ENCODE results near the gene FCRLB.
"Not testable (repeated sequence)": the region's sequence is repeated elsewhere in the genome, so short reads cannot be mapped to it uniquely, and the experiment has no call there.

The FCRLB gene

DNA sequence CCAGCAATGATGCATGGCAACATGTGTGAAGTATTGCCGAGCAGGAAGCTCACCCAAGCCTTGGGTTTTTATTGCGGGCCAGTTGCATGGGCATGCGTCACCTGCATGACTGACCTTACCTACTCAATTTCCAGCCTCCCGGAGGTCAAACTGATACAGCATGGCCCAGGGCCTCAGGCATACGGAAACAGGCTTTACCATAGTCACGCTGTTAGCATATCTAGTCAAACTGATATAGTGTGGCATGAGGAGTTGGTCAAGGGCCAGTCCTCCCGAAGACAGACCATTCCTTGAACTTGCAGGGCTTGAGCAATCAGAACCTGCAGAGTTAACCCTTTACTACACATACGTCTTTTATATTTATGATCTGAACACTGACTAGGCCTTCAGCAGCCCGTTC lies 21.9 kb downstream of the FCRLB start:
- DNase-seq = no peak

DNA sequence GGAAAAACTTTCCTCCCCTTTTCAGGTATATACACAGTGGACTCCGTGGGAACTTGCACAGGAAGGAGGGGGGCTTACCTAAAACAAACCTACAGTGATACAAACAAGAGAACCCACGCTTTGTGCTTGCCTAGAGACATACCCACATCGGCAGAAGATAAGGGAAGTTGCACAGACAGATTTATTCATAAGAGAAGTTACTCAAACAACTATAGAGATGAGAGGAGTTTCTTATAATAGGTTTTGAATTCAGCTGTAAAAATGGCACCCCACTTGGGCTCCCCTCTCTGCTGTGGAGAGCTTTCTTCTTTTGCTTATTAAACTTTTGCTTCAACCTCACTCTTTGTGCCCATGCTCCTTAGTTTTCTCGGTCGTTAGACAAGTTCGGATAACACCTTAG lies 26.5 kb downstream of the FCRLB start:
- DNase-seq = no peak

- DNase-seq = peak; percentile 96
These were observed 28.4 kb downstream of the FCRLB start, which contains the start of gene DUSP12 for GRCh38 chr1:161749509-161750407. DUSP12 (plus strand) TSS chr1:161749786; CDS start chr1:161749802, 16 bp downstream.

DNA sequence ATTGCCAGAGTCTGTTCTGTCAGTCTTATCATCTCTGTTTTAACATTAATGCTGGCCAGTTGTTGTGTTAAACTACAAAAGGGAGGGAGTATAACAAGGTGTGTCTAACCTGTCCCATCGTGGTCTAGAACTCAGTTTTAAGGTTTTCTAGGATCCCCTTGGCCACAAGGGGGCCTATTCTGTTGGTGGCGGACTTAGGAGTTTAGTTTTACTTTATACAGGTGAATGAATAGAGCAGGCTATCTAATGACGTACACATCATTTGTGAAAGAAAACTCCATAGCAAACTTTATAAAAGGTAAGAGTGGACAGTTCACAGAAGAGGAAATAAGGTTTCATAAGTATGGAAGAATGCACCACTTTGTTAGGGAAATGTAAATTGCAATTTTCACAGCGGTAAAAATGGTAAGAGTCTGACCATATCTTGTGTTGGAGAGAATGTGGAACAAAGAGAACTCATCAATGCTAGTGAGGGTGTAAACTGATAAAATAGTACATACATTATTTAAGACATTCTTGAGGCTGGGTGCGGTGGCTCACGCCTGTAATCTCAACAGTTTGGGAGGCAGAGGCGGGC lies 42.3 kb downstream of the FCRLB start:
- DNase-seq = peak; percentile 6

- peak; percentile 89 for DNase-seq
These were observed 45.0 kb downstream of the FCRLB start, which contains the start of gene ATF6 for GRCh38 chr1:161766102-161766981. ATF6 (plus strand) TSS chr1:161766320; CDS start chr1:161766361, 41 bp downstream.

- no peak for DNase-seq
These were observed 47.1 kb downstream of the FCRLB start for GRCh38 chr1:161768461-161768860.

DNA sequence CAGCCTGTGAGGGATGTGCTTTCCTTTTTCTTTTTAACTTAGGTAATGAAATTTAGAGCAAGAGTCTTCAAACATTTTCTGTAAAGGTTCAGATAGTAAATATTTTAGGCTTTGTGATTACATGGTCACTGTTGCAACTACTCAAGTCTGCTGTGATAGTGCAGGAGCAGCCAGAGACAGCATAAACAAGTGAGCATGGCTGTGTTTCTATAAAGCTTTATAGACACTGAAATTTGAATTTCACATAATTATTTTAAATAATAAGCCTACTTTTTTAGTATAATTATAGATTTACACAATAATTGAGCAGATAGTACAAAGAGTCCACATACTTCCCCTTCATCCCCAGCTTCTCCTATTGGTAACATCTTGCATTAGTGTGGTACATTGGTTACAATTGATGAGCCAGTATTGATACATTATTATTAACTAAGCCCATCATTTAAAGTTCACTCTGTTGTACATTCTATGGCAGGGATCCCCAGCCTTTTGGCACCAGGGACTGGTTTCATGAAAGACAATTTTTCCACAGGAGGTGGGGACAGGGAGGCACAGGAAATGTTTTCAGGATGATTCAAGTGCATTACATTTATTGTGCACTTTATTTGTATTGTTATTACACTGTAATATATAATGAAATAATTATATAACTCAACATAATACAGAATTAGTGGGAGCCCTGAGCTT lies 47.8 kb downstream of the FCRLB start:
- DNase-seq = no peak

GRCh38 chr1:161769673-161770045 lies 48.3 kb downstream of the FCRLB start:
- DNase-seq = not testable (repeated sequence)

DNA sequence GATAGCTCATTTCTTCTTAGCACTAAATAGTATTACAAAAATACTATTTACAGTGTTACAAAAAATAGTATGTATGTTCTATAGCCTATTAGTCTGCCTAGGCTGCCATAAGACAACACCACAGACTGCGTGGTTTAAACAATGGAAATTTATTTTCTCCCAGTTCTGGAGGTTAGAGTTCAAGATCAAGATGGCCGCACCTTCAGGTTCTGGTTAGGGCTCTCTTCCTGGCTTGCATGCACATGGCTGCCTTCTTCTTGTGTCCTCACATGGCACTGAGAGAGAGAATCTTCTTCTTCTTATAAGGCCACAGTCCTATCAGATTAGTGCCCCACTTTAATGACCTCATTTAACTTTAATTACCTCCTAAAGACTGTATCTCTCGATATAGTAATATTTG lies 48.9 kb downstream of the FCRLB start:
- no peak for DNase-seq

- no peak for DNase-seq
These were observed 49.8 kb downstream of the FCRLB start for GRCh38 chr1:161771161-161771560.

GRCh38 chr1:161771973-161772372 lies 50.6 kb downstream of the FCRLB start:
- DNase-seq = no peak

DNA sequence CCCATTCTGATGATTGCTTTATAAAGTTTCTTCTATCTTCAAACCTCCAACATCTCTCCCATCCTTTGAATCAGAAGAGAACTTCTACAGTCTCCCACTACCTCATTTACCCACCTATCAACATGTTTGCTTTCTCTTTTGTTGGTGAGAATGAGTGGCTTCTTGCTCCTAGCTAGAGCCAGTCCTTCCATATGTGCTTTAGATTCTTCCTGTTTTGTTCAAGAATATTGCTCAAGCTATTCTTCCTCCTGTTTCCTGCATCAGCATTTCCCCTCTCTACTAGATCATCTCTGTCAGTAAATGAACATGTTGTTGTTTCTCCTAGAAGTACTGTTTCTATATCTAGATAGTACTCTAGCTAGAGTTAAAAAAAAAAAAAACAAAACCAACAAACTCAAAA lies 51.1 kb downstream of the FCRLB start:
- no peak for DNase-seq

- no peak for DNase-seq
These were observed 52.4 kb downstream of the FCRLB start for GRCh38 chr1:161773791-161774190.

- DNase-seq = no peak
These were observed 55.9 kb downstream of the FCRLB start for GRCh38 chr1:161777261-161777660.

Measured in NCI-H2171 treated with DMSO at 0.1 percent for 48 hours (cell line).